ENCODE data around the gene IL17F.
A peak's percentile ranks its signal among the peaks of the same experiment; 100 is the strongest.

Gene IL17F

DNA sequence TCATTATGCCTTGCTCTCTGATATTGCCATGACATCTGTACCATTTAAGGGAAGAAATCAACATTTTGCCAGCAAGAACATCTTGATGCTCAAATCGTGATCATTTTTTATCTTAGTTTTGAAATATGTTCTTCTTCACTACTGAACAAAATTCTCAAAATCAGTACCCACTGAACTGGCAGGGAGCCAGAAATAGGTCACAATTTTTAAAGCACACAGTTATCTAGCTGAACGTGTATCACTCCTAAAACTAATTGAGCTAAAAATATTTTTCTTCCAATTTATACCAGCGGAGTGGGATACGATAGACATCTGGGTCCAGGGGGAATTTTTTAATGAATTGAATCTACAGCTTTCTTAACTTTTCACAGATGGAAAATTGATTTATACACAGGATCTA lies 11.3 kb downstream of the IL17F start:
- CTCF ChIA-PET, result interaction anchor here (1.0 to 10.5 kb wide), 11 partner anchors 10 to 169 kb away, joined by 3 to 99 read pairs (median 4); no protein-coding TSS in a partner anchor

DNA sequence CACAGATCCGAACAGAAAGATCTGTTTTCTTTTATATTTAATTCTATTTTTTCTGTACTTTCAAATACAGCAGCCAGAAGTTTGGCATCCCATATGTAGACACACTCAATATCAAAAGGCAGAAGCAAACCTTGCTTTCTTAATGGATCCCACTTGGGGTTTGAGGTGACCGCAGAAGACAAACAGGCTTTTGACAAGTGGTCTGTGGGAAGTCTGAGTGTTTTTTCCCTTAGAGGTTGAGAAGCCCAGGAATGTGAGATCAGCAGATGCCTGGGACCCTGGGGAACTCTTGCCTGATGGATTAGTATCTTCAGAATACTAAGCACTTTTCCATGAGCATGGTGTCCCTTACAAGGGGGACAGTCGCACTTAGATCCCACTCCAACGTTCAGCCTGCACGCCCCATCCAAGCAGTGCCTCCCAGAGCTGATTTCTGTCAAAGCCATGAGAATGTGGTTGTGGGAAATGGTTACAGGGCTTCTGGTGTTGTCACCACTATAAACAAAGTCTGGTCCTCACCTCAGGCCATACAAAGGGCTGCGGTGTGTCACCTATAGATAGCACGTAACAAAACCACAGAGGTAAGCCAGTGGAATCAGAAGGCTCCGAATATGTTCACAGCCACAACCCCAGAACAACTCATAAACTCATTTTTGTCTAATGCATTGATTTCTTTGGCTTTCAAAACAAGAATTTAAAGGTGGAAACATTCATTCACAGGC lies 12.7 kb downstream of the IL17F start:
- POLR2A ChIA-PET, result no interaction called here
- CTCF ChIA-PET, result interaction anchor here (0.9 to 10.5 kb wide), 8 partner anchors 8 to 96 kb away, joined by 3 to 99 read pairs (median 10); no protein-coding TSS in a partner anchor

More for the DNA sequence above, 11.3 kb downstream of the IL17F start:
- DNase-seq (ENCODE audit: extremely low spot score), result no peak
- POLR2A ChIA-PET, result no interaction called here
- TF ChIP-seq CTCF (IDR thresholded peaks at IDR 0.05; ENCODE audit: control extremely low read depth, extremely low read depth, low read depth, missing control alignments), result no peak

DNA sequence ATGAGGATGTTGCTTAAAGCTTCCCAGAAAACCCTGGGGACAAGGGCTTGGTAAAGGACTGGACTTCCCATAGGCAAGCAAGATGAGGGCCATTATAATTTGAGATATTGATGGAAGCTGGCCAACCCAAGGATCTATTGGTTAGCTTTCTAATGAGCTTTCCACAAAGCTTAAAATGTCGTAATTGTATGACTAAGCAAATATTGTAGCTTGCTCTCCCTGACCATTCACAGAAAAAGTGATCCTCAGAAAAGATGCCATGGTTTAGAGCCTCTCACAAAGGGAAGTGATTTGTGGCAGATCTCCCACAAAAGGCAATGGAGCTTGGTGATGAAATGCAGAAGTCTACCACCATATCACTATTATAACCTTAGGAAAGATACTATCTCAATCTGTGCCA lies 13.6 kb downstream of the IL17F start:
- CTCF ChIA-PET, result interaction anchor here (0.8 to 10.5 kb wide), 11 partner anchors 9 to 95 kb away, joined by 3 to 99 read pairs (median 5); no protein-coding TSS in a partner anchor
- no peak for TF ChIP-seq CTCF (IDR thresholded peaks at IDR 0.05; ENCODE audit: control extremely low read depth, extremely low read depth, low read depth, missing control alignments)
- POLR2A ChIA-PET, result no interaction called here
- DNase-seq (ENCODE audit: extremely low spot score), result no peak

More for the DNA sequence above, 12.7 kb downstream of the IL17F start:
- DNase-seq (ENCODE audit: extremely low spot score), result no peak
- no peak for TF ChIP-seq CTCF (IDR thresholded peaks at IDR 0.05; ENCODE audit: control extremely low read depth, extremely low read depth, low read depth, missing control alignments)

GRCh38 chr6:52227495-52227894 lies 16.8 kb downstream of the IL17F start:
- DNase-seq (ENCODE audit: extremely low spot score), result peak; percentile 85

GRCh38 chr6:52221302-52221701 lies 23.0 kb downstream of the IL17F start:
- POLR2A ChIA-PET, result no interaction called here
- no peak for TF ChIP-seq CTCF (IDR thresholded peaks at IDR 0.05; ENCODE audit: control extremely low read depth, extremely low read depth, low read depth, missing control alignments)
- CTCF ChIA-PET, result interaction anchor here (0.9 kb wide), 1 partner anchor 14 kb away, joined by 3 read pairs; no protein-coding TSS in a partner anchor
- no peak for DNase-seq (ENCODE audit: extremely low spot score)

More at GRCh38 chr6:52227495-52227894, 16.8 kb downstream of the IL17F start:
- TF ChIP-seq CTCF (IDR thresholded peaks at IDR 0.05; ENCODE audit: control extremely low read depth, extremely low read depth, low read depth, missing control alignments), result no peak
- ChIA-PET POLR2A (no interaction called here), CTCF (interaction anchor here (0.7 to 10.5 kb wide), 4 partner anchors 15 to 64 kb away, joined by 3 to 99 read pairs (median 30); no protein-coding TSS in a partner anchor)

DNA sequence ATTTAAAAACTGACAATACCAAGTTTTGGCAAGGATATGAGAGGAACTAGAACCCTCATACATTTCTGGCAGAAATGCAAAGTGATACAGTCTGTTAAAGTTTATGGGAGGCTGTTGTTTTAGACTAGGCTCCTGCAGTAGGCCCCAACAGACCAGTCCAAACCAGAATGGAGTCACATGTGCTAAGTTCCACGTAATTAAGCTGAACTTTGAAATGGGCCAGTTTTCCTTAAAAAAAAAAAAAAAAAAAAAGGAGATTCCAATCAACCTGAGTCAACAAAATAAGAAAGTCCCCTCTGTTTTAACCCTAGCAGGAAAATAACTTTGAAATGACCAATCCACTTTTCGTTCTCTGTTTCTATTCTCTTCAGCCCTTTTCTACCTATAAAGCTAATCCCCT lies 26.5 kb downstream of the IL17F start:
- ChIA-PET CTCF (no interaction called here), POLR2A (no interaction called here)
- no peak for TF ChIP-seq CTCF (IDR thresholded peaks at IDR 0.05; ENCODE audit: control extremely low read depth, extremely low read depth, low read depth, missing control alignments)
- no peak for DNase-seq (ENCODE audit: extremely low spot score)

Measured in GM10248 (cell line).